NCI-H2227 treated with DMSO at 0.1 percent for 48 hours (cell line): Measurements from ENCODE around the gene SCAF4.
"Not testable (repeated sequence)": the region's sequence is repeated elsewhere in the genome, so short reads cannot be mapped to it uniquely, and the experiment has no call there.

ENCODE experiments used
- DNase-seq: peaks from one replicate; lab custom pipeline; 2025; lab: John Stamatoyannopoulos, UW

The SCAF4 gene

DNA sequence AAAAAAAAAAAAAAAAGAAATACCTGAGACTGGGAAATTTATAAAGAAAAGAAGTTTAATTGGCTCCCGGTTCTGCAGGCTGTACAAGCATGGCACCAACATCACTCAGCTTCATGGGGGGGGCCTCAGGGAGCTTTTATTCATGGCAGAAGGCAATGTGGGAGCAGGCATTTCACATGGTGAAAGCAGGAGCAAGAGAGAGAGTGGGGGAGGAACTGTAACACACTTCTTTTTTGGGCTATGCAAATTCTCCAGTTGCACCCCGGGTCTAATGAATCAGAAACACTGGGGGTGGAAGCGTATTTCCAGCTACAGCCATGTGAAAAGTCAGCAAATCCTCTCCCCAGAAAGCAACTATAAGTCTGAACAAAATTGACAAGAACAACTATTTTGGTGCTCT, 84.3 kb downstream of the SCAF4 start:
- no peak for DNase-seq

GRCh38 chr21:31644643-31645042, 87.3 kb downstream of the SCAF4 start:
- no peak for DNase-seq

- no peak for DNase-seq
Measured at GRCh38 chr21:31641416-31641922, 90.4 kb downstream of the SCAF4 start.

- no peak for DNase-seq
Measured at GRCh38 chr21:31636874-31637273, 95.0 kb downstream of the SCAF4 start.

- no peak for DNase-seq
Measured at GRCh38 chr21:31634993-31635392, 96.9 kb downstream of the SCAF4 start.

GRCh38 chr21:31631881-31632280, 100.0 kb downstream of the SCAF4 start:
- DNase-seq = not testable (repeated sequence)

DNA sequence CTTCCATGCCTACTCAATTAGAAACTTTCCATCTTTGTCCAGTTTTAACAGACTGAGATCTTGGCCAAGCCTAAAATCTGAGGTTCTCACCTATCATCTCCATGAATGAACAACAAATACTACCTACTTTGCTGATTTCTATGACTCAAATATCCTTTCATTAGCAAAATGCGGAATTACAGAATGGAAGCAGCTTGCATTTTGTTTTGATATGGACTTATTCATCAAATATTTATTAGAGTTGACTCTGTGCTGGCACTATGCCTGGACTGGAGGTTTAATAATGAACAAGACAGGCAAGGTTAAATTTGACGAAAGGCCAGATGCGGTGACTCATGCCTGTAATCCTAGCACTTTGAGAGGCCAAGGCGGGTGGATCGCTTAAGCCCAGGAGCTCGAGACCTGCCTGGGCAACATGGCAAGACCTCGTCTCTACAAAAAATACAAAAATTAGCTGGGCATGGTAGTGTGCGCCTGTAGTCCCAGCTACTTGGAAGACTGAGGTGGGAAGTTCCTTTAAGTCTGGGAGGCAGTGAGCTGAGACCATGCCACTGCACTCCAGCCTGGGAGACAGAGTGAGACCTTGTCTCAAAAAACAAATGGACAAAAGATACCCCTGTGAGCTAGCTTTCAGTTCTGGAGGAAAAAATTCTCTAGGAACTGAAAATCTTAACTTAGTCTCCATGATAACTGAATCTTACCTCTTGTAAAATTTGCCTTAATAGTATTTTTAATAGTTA, 101.8 kb downstream of the SCAF4 start:
- DNase-seq = no peak

DNA sequence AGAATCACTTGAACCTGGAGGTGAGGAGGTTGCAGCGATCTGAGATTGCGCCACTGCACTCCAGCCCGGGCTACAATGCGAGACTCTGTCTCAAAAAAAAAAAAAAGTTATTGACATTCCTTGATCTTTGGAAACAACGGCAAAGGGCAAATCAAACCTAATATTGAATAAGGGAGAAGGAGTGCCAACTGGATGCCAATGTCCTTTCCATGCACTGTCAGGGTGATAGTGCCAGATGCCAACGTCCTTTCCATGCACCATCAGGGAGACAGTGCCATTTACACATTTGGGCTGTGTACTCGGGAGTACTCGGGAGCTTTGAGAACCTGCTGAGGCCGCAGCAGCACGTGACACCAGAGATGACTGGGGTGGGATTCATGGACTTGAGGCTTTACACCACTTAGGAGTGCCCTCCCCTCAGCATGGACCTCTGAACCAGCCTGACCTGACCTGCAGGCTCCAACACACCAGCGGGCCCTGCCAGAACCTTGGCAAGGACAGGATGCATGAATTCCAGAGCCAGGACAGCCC, 106.9 kb downstream of the SCAF4 start:
- no peak for DNase-seq

GRCh38 chr21:31624181-31624580, 107.7 kb downstream of the SCAF4 start:
- no peak for DNase-seq

- no peak for DNase-seq
Measured at GRCh38 chr21:31623664-31624063, 108.3 kb downstream of the SCAF4 start.

GRCh38 chr21:31622397-31622796, 109.5 kb downstream of the SCAF4 start:
- no peak for DNase-seq
